ENCODE results near the gene CADPS. TPM values are rescaled to one million over a fixed set of nuclear protein-coding genes. Genes with fewer than 3 reads are reported as not detected.

CADPS gene
- total RNA-seq, 1 donor = under 0.01 TPM

DNA sequence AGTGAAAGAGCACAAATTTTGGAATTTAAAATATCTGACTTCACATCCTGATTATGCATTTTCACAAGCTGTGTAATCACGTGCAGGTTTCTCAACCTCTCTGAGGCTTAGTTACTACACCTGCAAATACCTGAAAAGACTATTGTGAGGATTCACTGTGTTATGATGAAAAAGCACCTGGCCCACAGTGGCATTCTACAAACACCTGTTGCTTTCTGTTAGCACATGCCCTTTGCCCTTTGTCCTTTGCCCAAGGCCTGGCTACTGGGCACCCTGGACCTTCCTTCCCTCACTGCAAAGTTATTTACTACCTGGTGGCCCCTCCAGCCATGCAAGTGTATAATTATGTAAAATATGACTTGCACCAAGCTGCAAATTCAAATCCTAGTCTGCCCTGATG lies 227.5 kb downstream of the CADPS start:
- Histone ChIP-seq H3K9me3 (ENCODE audit: low read depth, low read length) (no peaks in the 10 kb centered on the region), H3K4me1 (ENCODE audit: insufficient read depth, low read length) (no peaks in the 10 kb centered on the region), H3K27me3 (ENCODE audit: insufficient read depth, low read length) (no peaks in the 10 kb centered on the region), H3K4me3 (ENCODE audit: low read length) (no peak overlapping the region)

DNA sequence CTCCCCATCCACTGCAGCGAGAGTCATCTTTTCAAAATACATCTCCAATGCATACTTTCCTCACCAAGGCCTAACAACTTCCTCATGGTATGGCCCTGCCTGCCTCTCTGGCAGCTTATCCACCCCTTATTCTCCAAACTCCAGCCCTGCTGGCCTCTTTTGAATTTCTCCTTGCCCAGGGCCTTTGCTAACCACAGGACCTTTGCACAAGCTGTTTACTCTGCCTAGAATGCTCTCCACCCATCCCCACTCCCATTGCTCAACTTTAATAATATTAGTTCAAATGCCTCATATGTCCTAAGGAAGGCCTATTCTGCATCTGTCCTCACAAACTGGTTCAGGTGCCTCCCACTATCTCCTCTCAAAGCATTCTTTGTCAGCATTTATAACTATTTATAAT lies 230.7 kb downstream of the CADPS start:
- Histone ChIP-seq H3K27me3 (ENCODE audit: insufficient read depth, low read length) (no peaks in the 10 kb centered on the region), H3K4me1 (ENCODE audit: insufficient read depth, low read length) (no peaks in the 10 kb centered on the region), H3K4me3 (ENCODE audit: low read length) (no peak overlapping the region), H3K9me3 (ENCODE audit: low read depth, low read length) (no peaks in the 10 kb centered on the region)

DNA sequence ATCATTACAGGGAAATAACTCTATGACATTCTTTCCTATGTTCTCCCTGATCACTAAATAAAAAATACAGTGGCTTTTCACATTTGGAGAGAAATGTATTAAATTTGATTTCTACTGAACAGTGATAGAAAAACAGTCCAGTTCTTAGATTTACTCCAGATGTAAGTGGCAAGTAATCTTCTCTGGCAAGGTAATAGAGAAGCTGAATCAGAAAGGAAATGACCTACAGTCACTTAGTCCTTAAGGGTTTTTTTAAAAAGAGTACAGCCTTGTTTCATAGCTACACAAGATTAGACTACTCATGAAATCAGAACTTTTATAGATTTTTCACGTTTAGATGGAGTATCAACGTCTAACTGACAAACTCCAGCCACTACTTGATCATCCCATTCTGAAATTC lies 236.9 kb downstream of the CADPS start:
- H3K9me3 ChIP-seq (ENCODE audit: low read depth, low read length) = no peaks in the 10 kb centered on the region
- H3K4me3 ChIP-seq (ENCODE audit: low read length) = no peak overlapping the region
- H3K27me3 ChIP-seq (ENCODE audit: insufficient read depth, low read length) = no peaks in the 10 kb centered on the region
- H3K4me1 ChIP-seq (ENCODE audit: insufficient read depth, low read length) = no peaks in the 10 kb centered on the region

DNA sequence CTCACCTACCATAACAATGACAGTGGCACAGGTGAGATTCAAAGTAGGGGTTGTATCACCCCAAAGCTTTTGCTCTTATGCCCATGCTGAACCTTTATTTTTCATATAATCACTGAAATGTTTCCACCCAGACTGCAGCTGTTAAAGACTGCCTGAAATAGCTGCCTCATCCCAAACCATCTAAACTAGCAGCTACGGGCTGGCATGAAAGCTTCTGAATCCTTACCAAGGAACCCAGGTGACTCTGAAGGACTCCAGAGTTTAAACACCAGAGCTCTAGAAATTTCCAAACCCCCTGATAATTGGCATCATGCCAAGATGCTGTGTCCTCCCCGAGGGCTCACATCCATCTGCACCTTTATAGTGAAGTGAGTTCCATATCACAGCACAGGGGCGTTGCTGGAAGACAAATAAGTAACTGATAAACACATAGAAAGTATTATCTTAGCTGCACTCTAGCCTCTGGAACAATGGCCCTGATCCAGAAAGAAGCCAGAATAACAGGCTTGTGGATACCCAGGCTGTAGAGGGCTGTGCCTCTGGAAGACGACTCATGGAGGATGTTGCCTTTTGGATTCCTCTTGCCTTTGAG lies 238.9 kb downstream of the CADPS start:
- Histone ChIP-seq H3K27me3 (ENCODE audit: insufficient read depth, low read length) (no peaks in the 10 kb centered on the region), H3K9me3 (ENCODE audit: low read depth, low read length) (no peaks in the 10 kb centered on the region), H3K4me1 (ENCODE audit: insufficient read depth, low read length) (no peaks in the 10 kb centered on the region), H3K4me3 (ENCODE audit: low read length) (no peak overlapping the region)

DNA sequence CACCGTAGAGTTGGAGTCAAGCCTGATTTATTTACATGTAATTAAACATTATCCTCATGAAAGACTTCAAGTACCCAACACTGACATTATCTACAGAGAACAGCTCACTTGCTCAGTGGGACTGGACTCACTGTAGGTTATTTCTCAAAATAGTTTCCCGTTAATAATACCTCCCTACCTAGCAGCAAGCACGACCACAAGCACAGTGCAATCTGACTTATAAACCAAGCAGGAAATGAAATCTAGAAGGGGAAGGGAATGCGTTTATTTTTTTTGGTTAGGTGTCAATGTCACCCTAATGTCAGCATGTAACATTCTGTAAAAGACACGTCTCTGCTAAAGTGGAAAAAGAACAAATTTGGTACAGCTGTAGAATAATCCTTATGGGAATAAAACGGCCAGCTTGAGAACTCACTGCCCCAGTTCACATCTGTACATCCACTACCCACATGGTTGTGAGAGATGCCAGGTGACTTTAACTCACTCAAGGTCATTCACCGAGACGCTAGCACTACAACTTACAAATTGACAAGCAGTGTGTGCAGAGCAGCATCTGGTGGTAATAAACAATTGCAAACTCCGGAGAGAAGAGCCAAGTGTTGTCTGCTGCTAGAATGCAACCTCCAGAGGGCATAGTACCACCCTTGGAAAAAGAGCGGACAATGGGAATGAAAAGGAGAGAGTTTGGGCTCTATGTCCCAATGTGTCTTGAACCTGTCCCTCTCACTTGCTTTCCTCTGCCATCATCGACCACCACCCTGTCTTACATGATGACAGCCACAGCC lies 242.5 kb downstream of the CADPS start:
- Histone ChIP-seq H3K27me3 (ENCODE audit: insufficient read depth, low read length) (no peaks in the 10 kb centered on the region), H3K4me1 (ENCODE audit: insufficient read depth, low read length) (no peaks in the 10 kb centered on the region), H3K9me3 (ENCODE audit: low read depth, low read length) (no peaks in the 10 kb centered on the region), H3K4me3 (ENCODE audit: low read length) (no peak overlapping the region)

DNA sequence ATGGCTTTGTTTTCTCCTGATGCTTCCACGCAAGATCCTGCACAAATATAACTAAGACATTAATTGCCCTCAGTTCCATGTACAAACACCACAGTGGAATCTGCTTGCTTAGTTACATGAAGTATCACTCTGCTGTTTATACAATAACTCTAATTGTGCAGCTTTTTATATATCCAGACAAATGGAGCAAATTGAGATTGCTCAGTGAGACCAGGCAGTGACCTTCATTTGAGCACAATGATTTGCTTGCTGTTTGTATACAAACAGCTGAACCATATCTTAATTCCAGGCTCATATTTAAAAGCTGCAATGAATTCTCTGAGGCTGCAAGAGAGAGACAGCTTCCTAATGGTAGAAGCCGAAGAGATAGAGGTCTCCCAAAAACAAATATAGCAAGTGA lies 243.7 kb downstream of the CADPS start:
- Histone ChIP-seq H3K4me1 (ENCODE audit: insufficient read depth, low read length) (no peaks in the 10 kb centered on the region), H3K4me3 (ENCODE audit: low read length) (no peak overlapping the region)

DNA sequence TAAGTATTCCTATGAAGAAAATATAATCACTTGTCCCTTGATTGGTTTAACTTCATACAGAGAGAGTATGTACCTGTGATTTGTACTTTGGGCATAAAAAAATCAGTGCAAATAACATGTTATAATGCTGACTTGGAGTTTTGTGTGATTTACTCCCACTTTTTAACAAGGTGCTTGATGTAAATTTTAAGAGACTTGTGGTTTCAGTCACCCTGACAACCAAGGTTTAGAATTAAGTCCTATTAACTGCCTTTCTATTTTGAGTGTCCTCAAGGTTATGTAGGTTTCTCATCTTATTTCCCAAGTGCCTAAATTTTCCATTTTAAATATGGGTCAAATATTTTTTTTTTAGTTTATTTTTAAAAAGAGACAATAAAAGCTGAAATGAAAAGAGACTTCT lies 244.6 kb downstream of the CADPS start:
- Histone ChIP-seq H3K27me3 (ENCODE audit: insufficient read depth, low read length) (no peaks in the 10 kb centered on the region), H3K9me3 (ENCODE audit: low read depth, low read length) (no peaks in the 10 kb centered on the region), H3K4me3 (ENCODE audit: low read length) (no peak overlapping the region), H3K4me1 (ENCODE audit: insufficient read depth, low read length) (no peaks in the 10 kb centered on the region)

More for the DNA sequence above, 243.7 kb downstream of the CADPS start:
- H3K9me3 ChIP-seq (ENCODE audit: low read depth, low read length) = no peaks in the 10 kb centered on the region
- no peaks in the 10 kb centered on the region for H3K27me3 ChIP-seq (ENCODE audit: insufficient read depth, low read length)

DNA sequence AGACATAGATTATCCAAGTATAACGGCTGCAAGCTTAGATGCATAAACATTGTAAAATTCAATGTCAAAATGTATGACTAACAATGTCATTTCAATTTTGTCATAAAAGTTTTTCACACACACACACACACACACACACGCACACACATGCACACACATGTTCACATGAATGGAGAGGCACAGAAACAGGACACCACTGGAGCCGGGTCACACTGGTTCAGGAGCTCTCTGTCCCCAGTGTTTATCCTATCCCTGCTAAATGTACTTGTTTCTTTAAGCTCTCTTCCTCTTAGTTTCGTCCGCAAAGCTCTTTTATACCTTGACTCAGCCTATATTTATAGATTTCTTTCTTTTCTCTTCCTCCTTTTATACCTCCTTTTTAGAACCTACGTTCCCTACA lies 249.9 kb downstream of the CADPS start:
- Histone ChIP-seq H3K4me3 (ENCODE audit: low read length) (no peak overlapping the region), H3K9me3 (ENCODE audit: low read depth, low read length) (no peaks in the 10 kb centered on the region), H3K4me1 (ENCODE audit: insufficient read depth, low read length) (no peaks in the 10 kb centered on the region), H3K27me3 (ENCODE audit: insufficient read depth, low read length) (no peaks in the 10 kb centered on the region)

DNA sequence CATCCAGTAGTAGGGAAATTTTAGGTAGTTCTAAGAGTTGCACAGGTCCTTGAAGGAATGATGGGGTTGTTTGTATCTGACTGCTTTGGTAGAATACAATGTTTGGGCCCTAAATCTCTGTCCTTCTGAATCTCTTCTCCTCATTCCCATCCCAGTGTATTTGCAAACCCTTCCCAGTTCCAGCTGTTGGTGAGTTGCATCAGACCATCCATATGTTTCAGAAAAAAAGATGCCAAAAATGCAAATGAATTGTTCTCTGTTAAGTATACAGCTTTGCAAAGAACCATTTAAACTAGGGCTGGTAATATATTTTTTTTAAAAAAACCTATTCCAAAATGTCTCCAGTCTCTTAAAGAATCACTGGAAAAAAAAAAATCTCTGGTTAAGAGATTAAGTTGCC lies 251.0 kb downstream of the CADPS start:
- H3K4me3 ChIP-seq (ENCODE audit: low read length) = no peak overlapping the region
- H3K27me3 ChIP-seq (ENCODE audit: insufficient read depth, low read length) = no peaks in the 10 kb centered on the region
- H3K9me3 ChIP-seq (ENCODE audit: low read depth, low read length) = no peaks in the 10 kb centered on the region
- H3K4me1 ChIP-seq (ENCODE audit: insufficient read depth, low read length) = no peaks in the 10 kb centered on the region

DNA sequence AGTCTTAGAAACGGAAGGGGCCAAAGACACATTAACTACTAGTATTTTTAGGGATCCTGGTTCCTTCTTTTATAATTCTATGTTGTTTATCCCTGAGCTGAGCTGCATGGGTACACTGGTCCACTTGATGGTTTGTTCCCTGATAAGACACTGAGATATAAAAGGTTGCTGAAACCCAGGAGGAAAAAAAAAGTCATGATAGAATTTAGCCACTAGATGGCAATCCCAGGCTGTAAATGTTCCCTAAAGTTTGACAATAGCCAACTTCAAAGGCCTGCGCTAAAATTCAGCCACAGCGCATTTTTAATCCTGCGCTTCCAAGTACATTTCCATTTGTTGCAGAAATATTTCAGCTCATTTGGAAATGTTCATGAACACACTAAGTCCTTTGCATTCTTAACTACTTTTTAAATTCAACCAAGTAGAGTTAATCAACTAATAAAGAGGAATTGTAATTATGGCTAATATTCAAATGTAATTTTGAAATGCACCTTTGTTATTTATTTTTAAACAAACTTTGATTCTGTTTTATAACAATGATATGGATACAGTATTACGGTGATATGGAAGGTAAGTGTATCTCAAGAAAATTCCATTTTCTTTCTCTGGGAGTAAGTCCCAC lies 252.6 kb downstream of the CADPS start:
- no peak overlapping the region for H3K4me3 ChIP-seq (ENCODE audit: low read length)
- no peaks in the 10 kb centered on the region for H3K27me3 ChIP-seq (ENCODE audit: insufficient read depth, low read length)
- H3K4me1 ChIP-seq (ENCODE audit: insufficient read depth, low read length) = no peaks in the 10 kb centered on the region
- no peaks in the 10 kb centered on the region for H3K9me3 ChIP-seq (ENCODE audit: low read depth, low read length)

DNA sequence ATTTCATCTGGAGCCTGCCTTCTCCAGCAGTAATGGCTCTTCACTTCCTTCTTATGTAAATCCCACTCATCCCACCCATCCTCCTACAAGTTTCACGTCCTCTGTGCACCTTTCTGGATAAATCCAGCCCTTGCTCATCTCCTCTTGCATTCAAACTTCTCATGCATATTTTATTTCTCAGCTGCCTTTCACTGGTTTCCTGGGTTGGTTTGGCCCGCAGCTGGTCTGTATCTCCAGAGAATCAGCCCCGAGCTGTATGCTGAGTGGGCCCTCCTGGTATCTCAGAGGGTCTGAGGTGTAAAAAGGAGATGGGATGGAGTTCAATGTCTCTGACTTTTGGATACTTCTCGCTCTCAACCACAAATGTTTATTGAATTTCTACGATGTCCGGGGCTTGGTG lies 253.3 kb downstream of the CADPS start:
- H3K4me1 ChIP-seq (ENCODE audit: insufficient read depth, low read length) = no peaks in the 10 kb centered on the region

DNA sequence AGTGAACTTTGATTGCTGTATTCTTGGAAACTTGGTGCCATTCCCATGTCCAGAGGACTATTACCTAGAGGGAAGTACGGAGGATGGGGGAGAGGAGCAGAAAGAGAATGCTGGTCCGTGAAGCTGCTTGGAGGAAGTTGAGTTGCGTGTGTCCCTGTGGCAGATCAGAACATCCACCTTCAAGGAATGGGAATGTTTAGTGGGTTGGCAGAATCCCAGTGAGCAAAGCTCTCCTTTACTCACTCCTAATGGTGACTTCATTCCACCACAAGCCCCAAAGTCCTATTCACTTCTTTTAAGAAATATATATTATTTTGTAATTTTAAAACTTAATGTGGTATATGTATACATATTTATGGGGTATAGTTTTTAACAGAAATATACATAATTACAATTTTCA lies 254.0 kb downstream of the CADPS start:
- H3K4me1 ChIP-seq (ENCODE audit: insufficient read depth, low read length) = no peaks in the 10 kb centered on the region
- H3K9me3 ChIP-seq (ENCODE audit: low read depth, low read length) = no peaks in the 10 kb centered on the region
- H3K27me3 ChIP-seq (ENCODE audit: insufficient read depth, low read length) = no peaks in the 10 kb centered on the region
- H3K4me3 ChIP-seq (ENCODE audit: low read length) = no peak overlapping the region

More for the DNA sequence above, 253.3 kb downstream of the CADPS start:
- Histone ChIP-seq H3K27me3 (ENCODE audit: insufficient read depth, low read length) (no peaks in the 10 kb centered on the region), H3K4me3 (ENCODE audit: low read length) (no peak overlapping the region), H3K9me3 (ENCODE audit: low read depth, low read length) (no peaks in the 10 kb centered on the region)

DNA sequence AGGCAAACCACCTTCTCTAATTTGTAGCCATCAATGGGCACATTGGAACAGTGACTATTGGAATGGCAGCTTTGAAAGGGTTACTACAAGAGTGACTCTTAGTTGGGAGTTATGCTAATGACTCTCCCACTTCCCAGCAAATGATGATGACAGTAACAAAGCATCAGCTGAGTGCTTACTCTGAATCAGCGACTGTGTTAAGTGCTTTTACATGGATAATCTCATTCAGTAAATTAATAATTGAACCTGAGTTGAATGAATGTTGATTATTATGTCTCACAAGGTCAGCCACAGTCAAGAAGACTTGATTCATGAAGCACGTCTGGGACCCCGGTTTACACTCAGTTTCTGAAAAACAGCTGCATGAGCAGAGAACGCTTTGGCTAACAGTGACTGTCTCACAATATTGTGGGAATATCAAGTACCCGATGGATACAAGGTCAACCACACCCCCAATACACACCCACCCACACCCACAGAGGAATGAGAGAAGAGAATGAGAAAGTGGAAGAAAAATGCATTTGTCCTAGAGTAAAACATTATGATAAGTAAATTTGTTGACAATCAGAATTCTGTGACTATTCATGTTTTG lies 259.9 kb downstream of the CADPS start:
- Histone ChIP-seq H3K4me1 (ENCODE audit: insufficient read depth, low read length) (no peaks in the 10 kb centered on the region), H3K27me3 (ENCODE audit: insufficient read depth, low read length) (no peaks in the 10 kb centered on the region), H3K4me3 (ENCODE audit: low read length) (no peak overlapping the region), H3K9me3 (ENCODE audit: low read depth, low read length) (no peaks in the 10 kb centered on the region)

DNA sequence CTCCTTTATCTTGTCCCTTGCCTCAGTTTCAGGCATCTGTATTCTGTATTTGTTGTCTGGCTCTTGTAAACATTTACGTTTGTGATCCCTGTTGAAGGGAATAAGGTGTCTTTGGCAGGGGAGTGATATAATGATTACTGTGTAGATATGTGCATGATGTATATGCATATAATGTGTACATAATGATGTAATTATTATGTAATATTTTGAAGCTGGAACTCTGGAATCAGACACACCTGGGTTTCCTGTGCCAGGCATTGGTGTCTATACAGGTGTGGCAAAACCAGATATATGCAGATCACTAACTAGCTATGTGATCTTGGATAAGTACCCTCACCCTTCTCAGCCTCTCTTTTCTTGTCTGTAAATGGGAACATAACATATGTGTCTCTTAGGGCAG lies 260.7 kb downstream of the CADPS start:
- H3K27me3 ChIP-seq (ENCODE audit: insufficient read depth, low read length) = no peaks in the 10 kb centered on the region
- no peaks in the 10 kb centered on the region for H3K4me1 ChIP-seq (ENCODE audit: insufficient read depth, low read length)
- no peaks in the 10 kb centered on the region for H3K9me3 ChIP-seq (ENCODE audit: low read depth, low read length)
- no peak overlapping the region for H3K4me3 ChIP-seq (ENCODE audit: low read length)

DNA sequence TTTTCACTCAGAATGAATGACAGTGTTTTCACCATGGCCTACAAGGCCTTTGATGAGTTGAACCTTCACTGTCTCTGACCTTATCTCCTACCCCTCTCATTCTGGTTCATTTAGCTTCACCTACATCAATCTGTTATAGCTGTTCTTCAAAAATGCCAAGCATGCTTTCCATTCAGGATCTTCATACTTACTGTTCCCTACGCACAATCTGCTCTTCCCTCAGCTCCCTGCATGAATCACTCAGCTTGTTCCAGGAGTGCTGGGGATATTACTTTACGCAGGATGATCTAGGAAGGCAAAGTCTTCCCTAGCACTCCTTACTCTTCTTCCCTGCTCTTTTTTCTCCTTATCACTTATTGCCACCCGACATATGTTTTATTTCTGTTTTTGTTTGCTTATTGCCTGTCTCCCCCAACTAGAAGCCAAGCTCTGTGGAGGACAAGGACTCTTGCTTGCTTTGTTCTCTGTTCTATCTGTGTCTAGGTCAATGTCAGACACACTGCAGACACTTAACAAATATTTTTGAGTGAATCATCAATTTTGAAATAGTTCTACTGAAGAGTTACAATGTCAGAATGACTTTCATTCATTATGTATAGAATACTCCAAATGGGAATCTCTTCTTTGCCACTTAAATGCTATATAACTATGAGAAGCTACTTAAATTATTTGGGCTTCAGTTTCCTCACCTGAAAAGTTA lies 263.5 kb downstream of the CADPS start:
- Histone ChIP-seq H3K4me3 (ENCODE audit: low read length) (no peak overlapping the region), H3K9me3 (ENCODE audit: low read depth, low read length) (no peaks in the 10 kb centered on the region), H3K27me3 (ENCODE audit: insufficient read depth, low read length) (no peaks in the 10 kb centered on the region), H3K4me1 (ENCODE audit: insufficient read depth, low read length) (no peaks in the 10 kb centered on the region)

Measured in mononuclear cell (primary cell).